ENCODE data around the gene MTHFD1L. TPM values are rescaled to one million over a fixed set of nuclear protein-coding genes. Genes with fewer than 3 reads are reported as not detected.

The MTHFD1L gene
- total RNA-seq, 1 donor, result 68.7 TPM

DNA sequence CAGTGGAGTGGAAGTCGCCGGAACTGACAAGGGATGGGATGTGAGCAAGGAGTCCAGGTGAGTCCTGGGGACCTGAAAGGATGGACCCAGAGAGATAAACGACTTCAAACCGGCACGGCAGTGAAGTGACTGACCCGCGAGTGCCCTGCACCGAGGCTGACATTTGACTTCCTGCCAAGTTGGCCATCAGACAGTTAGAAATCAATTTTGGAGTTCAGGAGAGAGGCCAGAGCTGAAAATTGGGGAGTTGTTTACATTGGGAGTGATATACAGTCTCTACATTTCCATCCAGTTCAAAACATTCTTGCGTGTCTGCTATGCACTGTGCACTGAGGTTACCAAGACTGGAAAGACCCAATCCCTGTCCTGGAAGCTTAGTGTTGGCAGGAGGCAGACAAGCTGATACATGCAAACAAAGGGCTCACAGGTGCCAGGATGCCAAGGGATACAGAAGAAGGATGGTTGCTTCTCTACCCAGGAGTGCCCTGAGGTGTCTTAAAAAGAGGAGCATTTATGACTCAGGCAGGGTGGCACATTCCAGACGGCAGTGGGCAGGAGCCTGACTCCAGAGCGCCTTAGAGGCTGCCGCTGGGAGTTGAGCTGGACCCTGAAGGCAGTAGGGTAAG lies 186.6 kb downstream of the MTHFD1L start:
- TF ChIP-seq, protein P1, sequence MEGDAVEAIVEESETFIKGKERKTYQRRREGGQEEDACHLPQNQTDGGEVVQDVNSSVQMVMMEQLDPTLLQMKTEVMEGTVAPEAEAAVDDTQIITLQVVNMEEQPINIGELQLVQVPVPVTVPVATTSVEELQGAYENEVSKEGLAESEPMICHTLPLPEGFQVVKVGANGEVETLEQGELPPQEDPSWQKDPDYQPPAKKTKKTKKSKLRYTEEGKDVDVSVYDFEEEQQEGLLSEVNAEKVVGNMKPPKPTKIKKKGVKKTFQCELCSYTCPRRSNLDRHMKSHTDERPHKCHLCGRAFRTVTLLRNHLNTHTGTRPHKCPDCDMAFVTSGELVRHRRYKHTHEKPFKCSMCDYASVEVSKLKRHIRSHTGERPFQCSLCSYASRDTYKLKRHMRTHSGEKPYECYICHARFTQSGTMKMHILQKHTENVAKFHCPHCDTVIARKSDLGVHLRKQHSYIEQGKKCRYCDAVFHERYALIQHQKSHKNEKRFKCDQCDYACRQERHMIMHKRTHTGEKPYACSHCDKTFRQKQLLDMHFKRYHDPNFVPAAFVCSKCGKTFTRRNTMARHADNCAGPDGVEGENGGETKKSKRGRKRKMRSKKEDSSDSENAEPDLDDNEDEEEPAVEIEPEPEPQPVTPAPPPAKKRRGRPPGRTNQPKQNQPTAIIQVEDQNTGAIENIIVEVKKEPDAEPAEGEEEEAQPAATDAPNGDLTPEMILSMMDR (IDR thresholded peaks at IDR 0.05; ENCODE audit: insufficient read depth, low read length), result no peak
- no peak overlapping the region for H3K4me3 ChIP-seq (ENCODE audit: low read depth, low read length)
- DNase-seq (ENCODE audit: low read depth), result no peak

DNA sequence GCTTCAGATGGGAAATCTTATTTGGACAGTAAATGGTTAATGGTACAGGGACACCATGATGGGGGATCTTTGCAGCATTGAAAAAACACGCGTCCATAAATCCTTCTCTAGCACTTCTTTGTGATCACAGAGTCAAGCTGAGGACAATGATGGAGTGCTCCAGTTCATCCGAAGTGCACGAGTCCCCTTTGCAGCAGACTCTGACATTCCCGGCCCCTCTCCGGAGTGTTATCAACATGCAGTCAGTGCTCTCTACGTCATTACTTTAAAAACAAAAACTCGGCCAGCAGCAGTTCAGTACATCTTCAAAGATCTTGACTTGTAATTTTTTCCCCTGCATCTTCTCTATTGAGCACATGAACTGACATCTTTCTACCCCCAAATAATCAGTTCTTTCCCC lies 188.8 kb downstream of the MTHFD1L start:
- no peak overlapping the region for H3K4me3 ChIP-seq (ENCODE audit: low read depth, low read length)
- TF ChIP-seq, protein P1 (IDR thresholded peaks at IDR 0.05; ENCODE audit: insufficient read depth, low read length), result no peak
- peak; percentile 80 for DNase-seq (ENCODE audit: low read depth)

DNA sequence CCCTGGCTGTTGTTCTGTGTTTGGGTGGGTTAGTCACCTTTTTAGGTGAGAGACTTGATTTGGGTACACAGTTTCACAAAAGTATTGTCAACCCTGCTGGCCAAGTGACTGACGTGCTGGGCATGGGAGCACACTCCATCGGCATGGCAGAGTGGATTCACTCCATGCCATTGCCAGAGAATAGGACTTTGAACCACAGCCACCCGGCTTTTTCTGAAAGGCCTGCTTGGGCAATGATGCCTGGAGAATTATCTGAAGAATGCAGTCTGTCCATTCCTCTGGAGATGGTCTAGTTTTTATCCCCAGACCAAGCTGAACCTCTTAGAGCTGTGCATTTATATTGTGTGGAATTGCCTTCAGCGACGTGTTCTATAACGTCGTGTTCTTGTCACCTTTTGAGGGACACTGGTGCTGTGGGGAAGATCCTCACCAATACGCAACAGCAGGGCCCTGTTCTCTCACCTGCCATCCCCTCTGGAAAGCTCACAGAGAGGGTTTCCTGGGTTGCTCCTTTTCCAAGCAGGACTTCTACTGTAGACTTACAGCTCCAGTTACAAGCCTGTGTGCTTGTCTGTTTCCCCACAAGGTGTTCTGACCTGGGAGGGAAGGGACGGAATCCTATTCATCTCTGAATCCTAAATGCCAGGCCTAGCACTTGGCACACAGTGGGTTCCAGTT lies 190.9 kb downstream of the MTHFD1L start:
- H3K4me3 ChIP-seq (ENCODE audit: low read depth, low read length), result no peak overlapping the region
- no peak for DNase-seq (ENCODE audit: low read depth)
- TF ChIP-seq, protein P1 (IDR thresholded peaks at IDR 0.05; ENCODE audit: insufficient read depth, low read length), result no peak

DNA sequence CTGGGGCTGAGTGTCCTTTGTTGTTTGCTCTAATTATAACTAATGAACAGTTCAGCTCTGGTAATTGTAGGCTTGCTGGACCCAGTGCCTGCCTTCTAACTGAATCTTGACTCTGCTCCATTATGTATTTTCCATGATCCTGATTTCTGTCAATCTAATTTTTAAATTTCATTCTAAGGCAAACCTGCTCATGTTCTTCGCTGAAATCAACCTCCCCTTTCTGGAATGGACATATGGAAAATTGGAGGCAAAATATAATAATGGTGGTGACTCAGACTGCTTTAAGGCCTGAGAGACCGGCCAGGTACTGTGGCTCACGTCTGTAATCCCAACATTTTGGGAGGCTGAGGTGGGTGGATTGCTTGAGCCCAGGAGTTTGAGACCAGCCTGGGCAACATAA lies 191.6 kb downstream of the MTHFD1L start:
- DNase-seq (ENCODE audit: low read depth), result no peak
- TF ChIP-seq, protein P1 (IDR thresholded peaks at IDR 0.05; ENCODE audit: insufficient read depth, low read length), result no peak
- no peak overlapping the region for H3K4me3 ChIP-seq (ENCODE audit: low read depth, low read length)

DNA sequence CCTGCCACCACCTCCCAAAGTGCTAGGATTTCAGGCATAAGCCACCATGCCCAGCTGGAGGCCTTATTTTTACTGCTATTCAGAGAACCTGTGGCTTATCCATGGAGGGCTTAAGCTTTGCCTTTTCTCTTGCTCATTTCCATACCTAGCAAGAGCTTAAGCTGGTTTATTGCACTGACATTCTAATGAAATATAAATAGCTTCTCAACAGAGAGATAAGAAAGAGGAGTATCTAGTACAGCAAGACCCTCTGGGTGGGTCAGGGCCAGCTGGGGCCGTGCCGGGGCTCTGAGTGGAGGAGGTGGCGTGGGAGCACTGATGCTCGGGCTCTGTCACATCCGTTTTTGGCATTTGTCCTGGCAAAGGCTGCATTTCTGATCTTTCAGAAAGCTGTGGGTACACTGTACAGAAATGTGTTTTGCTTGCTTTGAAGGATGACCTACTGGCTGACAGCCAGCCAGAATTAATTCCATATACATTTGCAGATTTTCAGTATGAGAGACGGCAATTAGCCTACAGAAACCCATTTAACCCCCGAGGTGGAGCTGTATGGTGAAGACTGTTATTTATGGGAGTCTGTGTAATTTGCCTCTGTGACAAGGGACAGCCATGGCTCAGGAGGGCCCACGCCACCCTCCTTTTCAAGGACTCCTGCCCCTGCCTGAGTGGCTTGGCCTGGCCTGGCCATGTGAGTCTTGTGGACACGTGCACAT lies 192.7 kb downstream of the MTHFD1L start:
- TF ChIP-seq, protein P1 (IDR thresholded peaks at IDR 0.05; ENCODE audit: insufficient read depth, low read length), result no peak
- no peak for DNase-seq (ENCODE audit: low read depth)
- H3K4me3 ChIP-seq (ENCODE audit: low read depth, low read length), result no peak overlapping the region

DNA sequence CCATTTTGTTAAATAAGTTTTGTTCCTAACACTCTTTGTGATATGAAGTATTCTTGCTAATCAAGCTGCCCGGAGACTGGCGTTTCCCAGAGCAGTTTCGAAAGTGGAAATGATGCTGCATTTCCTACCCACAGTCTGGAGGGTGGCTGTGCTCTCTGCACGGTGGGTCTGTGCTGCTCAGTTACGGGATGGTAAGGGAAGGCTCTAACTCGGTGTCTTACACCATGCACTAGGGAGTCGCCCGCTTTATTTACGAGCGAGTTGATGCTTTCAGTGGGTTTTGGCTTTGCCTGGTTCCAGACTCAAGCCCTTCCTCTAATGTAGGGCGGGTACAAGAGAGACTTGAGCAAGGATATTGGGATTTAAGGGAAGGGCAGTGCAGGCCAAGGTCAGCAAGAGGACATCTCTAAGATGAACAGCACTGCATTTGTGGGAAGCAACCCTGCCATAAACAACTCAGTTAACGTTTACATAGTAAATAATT lies 194.2 kb downstream of the MTHFD1L start:
- no peak overlapping the region for H3K4me3 ChIP-seq (ENCODE audit: low read depth, low read length)
- DNase-seq (ENCODE audit: low read depth), result peak; percentile 37
- TF ChIP-seq, protein P1 (IDR thresholded peaks at IDR 0.05; ENCODE audit: insufficient read depth, low read length), result no peak

Data from fibroblast of the aortic adventitia (primary cell).